B cell (primary cell): ENCODE measurements around the gene FMN2. TPM values are rescaled to one million over a fixed set of nuclear protein-coding genes. Genes with fewer than 3 reads are reported as not detected.
"Not testable (repeated sequence)": the region's sequence is repeated elsewhere in the genome, so short reads cannot be mapped to it uniquely, and the experiment has no call there.

Experiments used
- ATAC-seq: fragments of 200-7000 bp; cut with Tn5 transposase; one replicate; pipeline ENCODE4 v1.10.0; 2021; ENCODE audit warnings: low read depth, mild to moderate bottlenecking, moderate number of reproducible peaks, moderate library complexity
- CTCF ChIA-PET: fragments of 350-600 bp; sonication (Branson Sonifier 250); formaldehyde crosslinking; loops from one replicate; lab custom pipeline; 2021; ENCODE audit warnings: antibody characterized with exemption, inconsistent platforms; lab: Charles Lee
- POLR2A ChIA-PET: fragments of 350-600 bp; sonication (Branson Sonifier 250); formaldehyde crosslinking; loops from one replicate; lab custom pipeline; 2021; ENCODE audit warnings: antibody characterized with exemption; lab: Charles Lee
- DNase-seq: peaks from one replicate; pipeline ENCODE4 v3.0.0; 2013
- H2AFZ ChIP-seq: 2 replicates; pipeline ENCODE4 v1.6.1; 2012; ENCODE audit warnings: mild to moderate bottlenecking, low read depth, low read length; ENCODE audit not compliant: insufficient read depth, poor library complexity, severe bottlenecking
- H3K27ac ChIP-seq, 2 donors: 1 replicate in 1 of 2; 2 replicates in 1 of 2; pipeline ENCODE4 v1.5.1; 2012 to 2013; ENCODE audit warnings: low read length in 2 of 2, mild to moderate bottlenecking in 2 of 2, moderate library complexity in 1 of 2
- H3K27me3 ChIP-seq, 4 experiments: fragments of 200-600 bp in 1 of 4; sonication (generic) in 1 of 4; replicated peaks in 1 of 4; 1 replicate in 2 of 4; 2 replicates in 2 of 4; pipeline versions ENCODE4 v1.6.1 to v1.7.0; 2013 to 2016; ENCODE audit warnings: low read length in 3 of 4, mild to moderate bottlenecking in 2 of 4, mixed read lengths in 1 of 4, moderate library complexity in 1 of 4; ENCODE audit not compliant: insufficient read depth in 4 of 4, control insufficient read depth in 3 of 4; ENCODE audit errors: control extremely low read depth in 1 of 4
- H3K36me3 ChIP-seq, 2 experiments: replicated peaks in 1 of 2; 1 replicate in 1 of 2; 2 replicates in 1 of 2; pipeline versions ENCODE4 v1.6.1 to v1.7.1; 2013; ENCODE audit warnings: low read length in 1 of 2; ENCODE audit not compliant: insufficient read depth in 2 of 2, control insufficient read depth in 1 of 2; ENCODE audit errors: control extremely low read depth in 1 of 2, extremely low read depth in 1 of 2
- H3K4me1 ChIP-seq, 2 donors: fragments of 200-600 bp in 1 of 2; sonication (generic) in 1 of 2; 1 replicate in 1 of 2; 2 replicates in 1 of 2; pipeline versions ENCODE4 v1.5.1 to v1.6.1; 2013 to 2017; ENCODE audit warnings: low read length in 2 of 2; ENCODE audit not compliant: control insufficient read depth in 2 of 2, insufficient read depth in 2 of 2
- H3K4me2 ChIP-seq: replicated peaks from 2 replicates; pipeline ENCODE3; 2012; ENCODE audit warnings: mild to moderate bottlenecking, low read depth, low read length; ENCODE audit not compliant: poor library complexity, severe bottlenecking
- H3K4me3 ChIP-seq, 5 experiments: fragments of 200-600 bp in 1 of 5; sonication (generic) in 1 of 5; 1 replicate in 3 of 5; 2 replicates in 2 of 5; pipeline versions ENCODE4 v1.5.1 to v1.7.0; 2011 to 2016; ENCODE audit warnings: low read length in 4 of 5, mild to moderate bottlenecking in 4 of 5, low read depth in 2 of 5, control low read depth in 1 of 5, moderate library complexity in 1 of 5; ENCODE audit not compliant: insufficient read depth in 1 of 5; ENCODE audit errors: control extremely low read depth in 1 of 5, extremely low read depth in 1 of 5
- H3K79me2 ChIP-seq: fragments of 200-600 bp; sonication (generic); one replicate; pipeline ENCODE4 v1.6.0; 2016; ENCODE audit warnings: low read length; ENCODE audit not compliant: control insufficient read depth, insufficient read depth
- H3K9ac ChIP-seq: fragments of 200-600 bp; sonication (generic); 2 replicates; pipeline ENCODE4 v1.6.1; 2017; ENCODE audit warnings: mild to moderate bottlenecking, low read length, moderate library complexity
- H3K9me3 ChIP-seq, 3 donors: one replicate each; pipeline versions ENCODE4 v1.6.1 to v1.7.1; 2013; ENCODE audit warnings: low read length in 2 of 3; ENCODE audit not compliant: control insufficient read depth in 2 of 3, insufficient read depth in 1 of 3; ENCODE audit errors: control extremely low read depth in 1 of 3
- H4K20me1 ChIP-seq: 2 replicates; pipeline ENCODE4 v1.6.0; 2012; ENCODE audit warnings: mild to moderate bottlenecking, low read length; ENCODE audit not compliant: insufficient read depth, control insufficient read depth, poor library complexity, severe bottlenecking
- H3K27ac Mint-ChIP-seq: one replicate; pipeline ENCODE4 v1.8.0; 2021; ENCODE audit warnings: mixed read lengths
- H3K27me3 Mint-ChIP-seq: one replicate; pipeline ENCODE4 v1.8.0; 2021; ENCODE audit warnings: mixed read lengths
- H3K4me1 Mint-ChIP-seq: one replicate; pipeline ENCODE4 v1.8.0; 2021; ENCODE audit warnings: mixed read lengths
- H3K4me3 Mint-ChIP-seq: one replicate; pipeline ENCODE4 v1.8.0; 2021; ENCODE audit warnings: mixed read lengths
- H3K9me3 Mint-ChIP-seq: one replicate; pipeline ENCODE4 v1.8.0; 2022; ENCODE audit warnings: mixed read lengths; ENCODE audit not compliant: insufficient read depth
- CTCF ChIP-seq: fragments of 200-600 bp; IDR thresholded peaks from one replicate; pipeline ENCODE4 v1.8.0; 2022; ENCODE audit warnings: antibody characterized with exemption, mild to moderate bottlenecking
- EZH2 ChIP-seq: IDR thresholded peaks from 2 replicates; pipeline ENCODE4 v1.6.1; 2012; ENCODE audit warnings: borderline replicate concordance, low read depth, mild to moderate bottlenecking, moderate library complexity, low read length; ENCODE audit not compliant: insufficient read depth, poor library complexity, severe bottlenecking
- WGBS: methylation state at CpG from one replicate; pipeline ENCODE4 v1.1.5; 2013; ENCODE audit warnings: missing lambda C conversion rate; ENCODE audit not compliant: insufficient coverage; 5-methylcytosine and 5-hydroxymethylcytosine counted together
- intact Hi-C: fragments of 100-400 bp; cut with micrococcal nuclease; formaldehyde crosslinking; loops from one replicate; pipeline ENCODE4 v1.10.0; 2022
- polyA plus RNA-seq: library from polyadenylated mRNA; depleted of rRNA; stranded (reverse); fragments of >200 nt; gene quantifications from 2 replicates; pipeline ENCODE4 v1.2.3, GENCODE V29; 2012
- total RNA-seq, 2 donors: library from RNA; stranded (reverse); fragments of 120-200 nt in 1 of 2; gene quantifications; 1 replicate in 1 of 2; 2 replicates in 1 of 2; pipeline versions ENCODE4 v1.2.3 to v1.2.4, GENCODE V29; 2013 to 2022

FMN2 gene
- total and polyA plus RNA-seq, 2 donors (not counting 1 experiment from before 2014, with no cell fraction given), result not detected

- Mint-ChIP-seq H3K27ac (no peak overlapping the region), H3K4me3 (no peak overlapping the region), H3K27me3 (no peaks in the 10 kb centered on the region), H3K4me1 (no peaks in the 10 kb centered on the region), H3K9me3 (peaks cover 2% of the 10 kb centered on the region)
- intact Hi-C loops, result no loop called here
- Histone ChIP-seq H3K27ac (no peak overlapping the region), H3K4me2 (no peak overlapping the region), H3K79me2 (no peaks in the 10 kb centered on the region), H3K9me3 (no peaks in the 10 kb centered on the region), H3K4me3 (no peak overlapping the region), H3K4me1 (no peaks in the 10 kb centered on the region), H3K27me3 (no peaks in the 10 kb centered on the region), H3K9ac (no peak overlapping the region), H4K20me1 (no peaks in the 10 kb centered on the region), H2AFZ (no peak overlapping the region), H3K36me3 (no peaks in the 10 kb centered on the region)
- no peak for ATAC-seq
- TF ChIP-seq CTCF, result no peak
- no peak for TF ChIP-seq EZH2
- DNase-seq, result no peak
- CTCF ChIA-PET, result interaction anchor here (0.7 kb wide), 1 partner anchor 12 kb away, joined by 3 read pairs; no protein-coding TSS in a partner anchor
- WGBS, result no CpG with 5 or more reads among the region's 5 CpGs
- POLR2A ChIA-PET, result no interaction called here
Observed at GRCh38 chr1:240413732-240414131, 322.0 kb downstream of the FMN2 start.

- Mint-ChIP-seq H3K4me1 (no peaks in the 10 kb centered on the region), H3K27me3 (no peaks in the 10 kb centered on the region), H3K4me3 (no peak overlapping the region), H3K9me3 (peaks cover 2% of the 10 kb centered on the region), H3K27ac (no peak overlapping the region)
- Histone ChIP-seq H3K9me3 (no peaks in the 10 kb centered on the region), H3K27ac (no peak overlapping the region), H2AFZ (no peak overlapping the region), H4K20me1 (no peaks in the 10 kb centered on the region), H3K4me1 (no peaks in the 10 kb centered on the region), H3K36me3 (no peaks in the 10 kb centered on the region), H3K9ac (no peak overlapping the region), H3K4me3 (no peak overlapping the region), H3K4me2 (no peak overlapping the region), H3K79me2 (no peaks in the 10 kb centered on the region), H3K27me3 (no peaks in the 10 kb centered on the region)
- DNase-seq (no peak), ATAC-seq (no peak)
- ChIA-PET CTCF (no interaction called here), POLR2A (no interaction called here)
- intact Hi-C loops, result no loop called here
- 100% methylated on average over 1 of the region's 6 CpGs for WGBS
- TF ChIP-seq EZH2 (no peak), CTCF (no peak)
Observed at GRCh38 chr1:240414237-240414636, 322.6 kb downstream of the FMN2 start.

- H3K79me2 ChIP-seq, H3K4me1 ChIP-seq, H3K4me3 Mint-ChIP-seq, H3K9me3 ChIP-seq, H3K36me3 ChIP-seq, DNase-seq, H3K4me2 ChIP-seq, H3K27ac Mint-ChIP-seq, intact Hi-C loops, H3K27me3 ChIP-seq, H3K27me3 Mint-ChIP-seq, H3K9me3 Mint-ChIP-seq, POLR2A ChIA-PET, H3K9ac ChIP-seq, H3K4me3 ChIP-seq, CTCF ChIA-PET, ATAC-seq, H4K20me1 ChIP-seq, H2AFZ ChIP-seq, H3K27ac ChIP-seq, H3K4me1 Mint-ChIP-seq: not testable (repeated sequence)
- no CpG with 5 or more reads among the region's 1 CpG for WGBS
Observed at GRCh38 chr1:240415011-240415410, 323.3 kb downstream of the FMN2 start.
